Colonic mucosa (tissue), 4 donors: Measurements from ENCODE around the gene POU6F1. TPM values are rescaled to one million over a fixed set of nuclear protein-coding genes. Genes with fewer than 3 reads are reported as not detected.
A peak's percentile ranks its signal among the peaks of the same experiment; 100 is the strongest.

Experiments
- DNase-seq: peaks from one replicate; pipeline ENCODE4 v3.0.0-alpha.2; 2020
- H3K27ac ChIP-seq: fragments of 200-600 bp; one replicate; pipeline ENCODE4 v1.8.0; 2021
- H3K27me3 ChIP-seq: fragments of 200-600 bp; one replicate; pipeline ENCODE4 v1.8.0; 2021
- H3K36me3 ChIP-seq: fragments of 200-600 bp; one replicate; pipeline ENCODE4 v1.8.0; 2021
- H3K4me1 ChIP-seq: fragments of 200-600 bp; one replicate; pipeline ENCODE4 v1.8.0; 2021; ENCODE audit warnings: mild to moderate bottlenecking
- H3K4me3 ChIP-seq: fragments of 200-600 bp; one replicate; pipeline ENCODE4 v1.8.0; 2021
- H3K9ac ChIP-seq, 2 donors: one replicate each; pipeline ENCODE4 v1.7.0; 2013; ENCODE audit warnings: control low read depth in 2 of 2, low read depth in 2 of 2, low read length in 2 of 2
- H3K9me3 ChIP-seq: fragments of 200-600 bp; one replicate; pipeline ENCODE4 v1.8.0; 2021
- CTCF ChIP-seq: fragments of 200-600 bp; IDR thresholded peaks from one replicate; pipeline ENCODE4 v1.8.0; 2022; ENCODE audit warnings: antibody characterized with exemption, mild to moderate bottlenecking
- intact Hi-C: fragments of 100-400 bp; cut with DNase I; formaldehyde crosslinking; loops from one replicate; pipeline ENCODE4 v1.14.1; 2022
- total RNA-seq, 2 donors: library from RNA; stranded (reverse); fragmentation: NEBNext Ultra II Directional in 1 of 2; extraction: Animal tissue kit (Norgen Biotek cat#: 25700) in 1 of 2; gene quantifications; one replicate each; pipeline ENCODE4 v1.2.1, GENCODE V29; 2021
- donor health status: healthy.
- donor health status: DM: no; HTN: no; CAD: no.
- donor health status: DM: no; HTN: no; CAD: no.

The POU6F1 gene
- total RNA-seq, 2 donors from 2014 or later = 4.9 to 5.6 TPM

DNA sequence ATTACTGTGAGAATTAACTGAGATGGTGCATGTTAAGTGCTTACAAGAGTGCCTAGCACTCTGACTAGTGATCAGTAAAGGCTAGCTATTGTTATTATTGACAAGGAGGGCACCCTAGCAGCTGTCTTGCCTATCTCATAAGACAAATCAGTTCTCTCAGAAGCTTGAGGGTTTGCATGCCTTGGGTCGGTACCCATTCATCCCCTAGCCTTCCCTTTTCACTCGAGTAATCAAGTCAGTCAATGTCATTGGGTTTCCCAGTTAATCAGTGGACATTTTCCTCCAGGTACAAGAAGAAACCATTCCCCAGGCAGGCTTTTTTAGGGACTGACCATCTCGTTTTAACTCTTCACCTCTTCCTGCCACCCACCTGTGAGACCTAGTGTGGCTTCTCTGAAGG lies 34.5 kb downstream of the POU6F1 start:
- H3K9me3 ChIP-seq = no peaks in the 10 kb centered on the region
- no peak overlapping the region for H3K9ac ChIP-seq
- H3K36me3 ChIP-seq = no peaks in the 10 kb centered on the region
- H3K4me1 ChIP-seq = no peaks in the 10 kb centered on the region
- TF ChIP-seq CTCF = no peak
- H3K27ac ChIP-seq = no peak overlapping the region
- no peak overlapping the region for H3K4me3 ChIP-seq
- intact Hi-C loops = no loop called here
- H3K27me3 ChIP-seq = no peaks in the 10 kb centered on the region
- DNase-seq = no peak

- intact Hi-C loops = no loop called here
- no peak overlapping the region for H3K4me3 ChIP-seq
- H3K27ac ChIP-seq = no peak overlapping the region
- H3K27me3 ChIP-seq = no peaks in the 10 kb centered on the region
- H3K9ac ChIP-seq = no peak overlapping the region
- H3K9me3 ChIP-seq = no peaks in the 10 kb centered on the region
- H3K36me3 ChIP-seq = no peaks in the 10 kb centered on the region
- TF ChIP-seq CTCF = no peak
- DNase-seq = no peak
- H3K4me1 ChIP-seq = no peaks in the 10 kb centered on the region
Observed at GRCh38 chr12:51181558-51181957, 36.3 kb downstream of the POU6F1 start.

GRCh38 chr12:51177897-51178296 lies 40.0 kb downstream of the POU6F1 start:
- Histone ChIP-seq H3K9me3 (no peaks in the 10 kb centered on the region), H3K9ac (no peak overlapping the region), H3K27ac (no peak overlapping the region), H3K36me3 (no peaks in the 10 kb centered on the region), H3K4me1 (no peaks in the 10 kb centered on the region), H3K4me3 (no peak overlapping the region), H3K27me3 (no peaks in the 10 kb centered on the region)
- intact Hi-C loops = no loop called here
- DNase-seq = no peak
- TF ChIP-seq CTCF = no peak

DNA sequence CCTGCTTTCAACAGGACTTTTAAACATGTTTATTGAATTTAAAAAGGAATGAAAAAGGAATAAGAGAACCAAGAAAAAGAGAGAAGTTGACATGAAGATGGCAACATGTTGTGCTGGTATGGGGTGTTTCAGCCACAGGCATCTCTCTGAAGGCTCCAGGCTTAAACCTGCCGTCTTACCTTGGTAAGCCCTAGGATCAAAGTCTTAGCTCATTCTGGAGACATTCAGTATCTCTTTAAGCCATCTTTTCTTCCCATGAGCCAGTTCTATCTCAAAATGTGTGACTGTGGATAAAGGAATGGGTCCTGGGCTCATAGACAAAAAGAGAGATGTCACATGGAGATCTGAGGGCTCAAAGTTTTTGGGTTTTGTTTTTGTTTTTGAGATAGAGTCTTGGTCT lies 43.4 kb downstream of the POU6F1 start:
- no peak for DNase-seq
- intact Hi-C loops = no loop called here
- Histone ChIP-seq H3K27me3 (no peaks in the 10 kb centered on the region), H3K4me1 (peaks cover 10% of the 10 kb centered on the region), H3K9me3 (no peaks in the 10 kb centered on the region), H3K9ac (no peak overlapping the region), H3K4me3 (no peak overlapping the region), H3K27ac (no peak overlapping the region), H3K36me3 (no peaks in the 10 kb centered on the region)
- no peak for TF ChIP-seq CTCF

- H3K4me3 ChIP-seq = peak within 1 kb of the TSS; percentile 82
- peaks cover 10% of the 10 kb centered on the region for H3K4me1 ChIP-seq
- intact Hi-C loops = no loop called here
- H3K9me3 ChIP-seq = no peaks in the 10 kb centered on the region
- peak within 1 kb of the TSS; percentile 85 for H3K27ac ChIP-seq
- peak within 1 kb of the TSS; percentile 85 to 97 for H3K9ac ChIP-seq
- H3K36me3 ChIP-seq = no peaks in the 10 kb centered on the region
- H3K27me3 ChIP-seq = no peaks in the 10 kb centered on the region
- TF ChIP-seq CTCF = no peak
- DNase-seq = peak; percentile 96
Observed at GRCh38 chr12:51172515-51173431, 45.1 kb downstream of the POU6F1 start, which contains the start of gene TFCP2. Gene TFCP2, minus strand, starts transcription at chr12:51173135. Its CDS starts 713 bp downstream, at chr12:51172422.
